Sigmoid colon (tissue), 3 donors: ENCODE results near the gene VDAC2.

Experiments
- CTCF ChIP-seq, 4 experiments: fragments of 450-650 bp in 3 of 4; fragments of 200-600 bp in 1 of 4; IDR thresholded peaks; one replicate each; pipeline ENCODE4 v1.5.1; 2016 to 2019; ENCODE audit warnings: antibody characterized with exemption in 4 of 4, mild to moderate bottlenecking in 3 of 4, moderate library complexity in 2 of 4
- POLR2A ChIP-seq, 2 donors: fragments of 450-650 bp; IDR thresholded peaks; one replicate each; pipeline ENCODE4 v1.6.1; 2016; ENCODE audit warnings: antibody characterized with exemption in 2 of 2, mild to moderate bottlenecking in 2 of 2, moderate library complexity in 2 of 2

DNA sequence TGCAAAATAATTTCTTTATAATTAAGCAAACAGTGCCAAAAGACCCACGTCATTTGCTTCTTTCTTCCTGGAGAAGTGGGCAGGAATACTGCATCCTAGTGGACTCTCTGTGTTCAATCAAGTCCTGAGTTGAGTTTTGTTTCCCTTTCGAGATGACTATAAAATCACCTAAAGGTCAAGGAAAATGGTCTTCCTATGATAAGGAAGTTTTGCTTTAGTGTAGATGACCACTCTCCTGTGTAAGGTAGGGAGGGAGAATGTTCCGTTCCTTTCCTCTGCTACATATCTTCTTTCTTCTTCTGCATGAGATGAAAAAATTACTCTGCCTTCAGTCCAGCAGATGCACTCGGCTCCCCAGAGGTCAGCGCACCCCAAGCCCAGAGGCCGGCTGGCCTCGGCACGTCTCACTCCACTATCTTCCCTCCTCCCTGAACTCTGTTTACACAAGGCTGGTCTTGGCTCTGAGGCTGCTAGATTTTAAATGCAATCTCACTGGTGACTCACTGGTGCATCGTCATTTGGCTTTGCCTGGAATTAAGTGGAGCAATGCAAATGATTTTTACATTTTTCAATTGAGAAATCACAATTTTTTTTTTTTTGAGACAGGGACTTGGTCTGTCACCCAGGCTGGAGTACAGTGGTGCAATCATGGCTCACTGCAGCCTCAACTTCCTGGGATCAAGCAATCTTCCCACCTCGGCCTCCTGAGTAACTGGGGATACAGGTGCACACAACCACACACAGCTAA, 18.6 kb upstream of the VDAC2 start:
- TF ChIP-seq POLR2A (IDR thresholded peaks at IDR 0.05) (no peak), CTCF (IDR thresholded peaks at IDR 0.05) (no peak)
